ENCODE measurements around the gene ADD2. TPM values are rescaled to one million over a fixed set of nuclear protein-coding genes. Genes with fewer than 3 reads are reported as not detected.
"Not testable (repeated sequence)": the region's sequence is repeated elsewhere in the genome, so short reads cannot be mapped to it uniquely, and the experiment has no call there.

ADD2 gene
- polyA plus RNA-seq, 10 donors: 2.4 to 7.3 (median 3.2) TPM

GRCh38 chr2:70643715-70644114 lies 124.3 kb downstream of the ADD2 start:
- DNase-seq: peak in 1 of 3 donors; percentile 6

GRCh38 chr2:70641263-70641784 lies 126.7 kb downstream of the ADD2 start:
- no peak for DNase-seq

GRCh38 chr2:70639841-70640436 lies 128.1 kb downstream of the ADD2 start:
- no peak for DNase-seq

- DNase-seq: no peak
Measured at GRCh38 chr2:70638561-70638960, 129.4 kb downstream of the ADD2 start.

GRCh38 chr2:70633508-70633907 lies 134.5 kb downstream of the ADD2 start:
- no peak for DNase-seq

- no peak for DNase-seq
Measured at GRCh38 chr2:70632966-70633365, 135.0 kb downstream of the ADD2 start.

GRCh38 chr2:70632388-70632787 lies 135.6 kb downstream of the ADD2 start:
- no peak for DNase-seq

- DNase-seq: no peak
Measured at GRCh38 chr2:70630761-70631160, 137.2 kb downstream of the ADD2 start.

- peak; percentile 29 to 78 (median 55) for DNase-seq
Measured at GRCh38 chr2:70627211-70627898, 140.6 kb downstream of the ADD2 start.

- DNase-seq: no peak
Measured at GRCh38 chr2:70626254-70626990, 141.6 kb downstream of the ADD2 start.

GRCh38 chr2:70621536-70621935 lies 146.5 kb downstream of the ADD2 start:
- not testable (repeated sequence) for DNase-seq

- DNase-seq: no peak
Measured at GRCh38 chr2:70620020-70620419, 148.0 kb downstream of the ADD2 start.

GRCh38 chr2:70619167-70619566 lies 148.8 kb downstream of the ADD2 start:
- no peak for DNase-seq

- no peak for DNase-seq
Measured at GRCh38 chr2:70616168-70616694, 151.8 kb downstream of the ADD2 start.

GRCh38 chr2:70615222-70615621 lies 152.8 kb downstream of the ADD2 start:
- no peak for DNase-seq

GRCh38 chr2:70613521-70613920 lies 154.5 kb downstream of the ADD2 start:
- DNase-seq: no peak

GRCh38 chr2:70612574-70612973 lies 155.4 kb downstream of the ADD2 start:
- DNase-seq: no peak

- DNase-seq: no peak
Measured at GRCh38 chr2:70608373-70608772, 159.6 kb downstream of the ADD2 start.

GRCh38 chr2:70607121-70607561 lies 160.9 kb downstream of the ADD2 start:
- no peak for DNase-seq

Measured in muscle of back (tissue), 11 donors.